ENCODE data around the gene HSPA1B.
A peak's percentile ranks its signal among the peaks of the same experiment; 100 is the strongest.
"Not testable (repeated sequence)": the region's sequence is repeated elsewhere in the genome, so short reads cannot be mapped to it uniquely, and the experiment has no call there.

HSPA1B gene

DNA sequence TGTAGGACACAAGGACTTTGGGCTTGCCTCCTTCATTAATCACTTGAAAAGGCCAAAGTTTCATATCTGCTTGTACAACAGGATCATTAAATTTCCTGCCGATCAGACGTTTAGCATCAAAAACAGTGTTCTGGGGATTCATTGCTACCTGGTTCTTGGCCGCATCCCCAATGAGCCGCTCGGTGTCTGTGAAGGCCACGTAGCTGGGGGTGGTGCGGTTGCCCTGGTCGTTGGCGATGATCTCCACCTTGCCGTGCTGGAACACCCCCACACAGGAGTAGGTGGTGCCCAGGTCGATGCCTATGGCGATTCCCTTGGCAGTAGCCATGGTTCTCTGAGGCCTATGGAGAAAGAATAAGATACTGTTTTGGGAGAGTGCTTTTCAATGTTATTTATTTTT is 15.9 kb upstream of the HSPA1B start:
- no peak for DNase-seq (ENCODE audit: low spot score in 2 of 2)
- no peaks in the 10 kb centered on the region for H3K36me3 ChIP-seq (replicated peaks)
- no peaks in the 10 kb centered on the region for H3K9me3 ChIP-seq
- no peaks in the 10 kb centered on the region for H3K27me3 ChIP-seq (ENCODE audit: low read depth)
- peaks cover 10% of the 10 kb centered on the region for H3K4me1 ChIP-seq
- in situ Hi-C loops (cut with MboI; ENCODE audit: low sequenced_read_pairs): no loop called here
- no peak overlapping the region for H3K4me3 ChIP-seq

DNA sequence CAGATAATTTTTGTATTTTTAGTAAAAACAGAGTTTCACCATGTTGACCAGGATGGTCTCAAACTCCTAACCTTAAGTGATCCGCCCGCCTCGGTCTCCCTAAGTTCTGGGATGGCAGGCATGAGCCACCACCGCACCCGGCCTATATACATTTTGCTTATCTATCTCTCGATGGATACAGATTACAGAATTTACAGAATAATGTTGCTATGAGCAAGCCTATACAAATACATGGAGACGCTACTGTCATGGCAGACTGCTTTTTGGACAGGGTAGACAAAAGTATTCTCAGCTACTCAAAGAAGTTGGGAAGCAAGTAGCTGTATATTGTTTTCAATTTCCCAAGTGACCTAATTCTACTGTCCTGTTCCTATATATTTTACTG is 14.1 kb upstream of the HSPA1B start:
- H3K9me3 ChIP-seq: no peaks in the 10 kb centered on the region
- no peaks in the 10 kb centered on the region for H3K27me3 ChIP-seq (ENCODE audit: low read depth)
- peaks cover 7% of the 10 kb centered on the region for H3K4me1 ChIP-seq
- in situ Hi-C loops (cut with MboI; ENCODE audit: low sequenced_read_pairs): no loop called here
- no peak for DNase-seq (ENCODE audit: low spot score in 2 of 2)
- no peaks in the 10 kb centered on the region for H3K36me3 ChIP-seq (replicated peaks)
- H3K4me3 ChIP-seq: no peak overlapping the region

DNA sequence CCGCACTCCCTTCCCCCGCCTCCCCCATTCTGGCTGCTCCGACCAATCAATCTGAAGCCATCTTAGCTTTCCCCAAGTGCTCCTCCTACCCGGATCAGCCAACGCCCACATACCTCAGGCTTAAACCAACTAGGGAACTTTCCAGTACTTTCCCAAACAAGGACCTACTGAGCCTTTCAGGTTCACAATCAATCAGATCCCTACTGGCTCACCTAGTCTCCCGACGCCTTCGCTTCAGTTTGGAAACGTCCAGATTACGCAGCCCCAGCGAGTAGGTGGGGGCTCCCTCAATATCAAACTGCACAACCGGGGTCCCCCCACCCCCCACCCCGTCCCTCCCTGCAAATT is 12.9 kb upstream of the HSPA1B start:
- no peaks in the 10 kb centered on the region for H3K9me3 ChIP-seq
- peak; percentile 99 for DNase-seq (ENCODE audit: low spot score in 2 of 2)
- in situ Hi-C loops (cut with MboI; ENCODE audit: low sequenced_read_pairs): no loop called here

DNA sequence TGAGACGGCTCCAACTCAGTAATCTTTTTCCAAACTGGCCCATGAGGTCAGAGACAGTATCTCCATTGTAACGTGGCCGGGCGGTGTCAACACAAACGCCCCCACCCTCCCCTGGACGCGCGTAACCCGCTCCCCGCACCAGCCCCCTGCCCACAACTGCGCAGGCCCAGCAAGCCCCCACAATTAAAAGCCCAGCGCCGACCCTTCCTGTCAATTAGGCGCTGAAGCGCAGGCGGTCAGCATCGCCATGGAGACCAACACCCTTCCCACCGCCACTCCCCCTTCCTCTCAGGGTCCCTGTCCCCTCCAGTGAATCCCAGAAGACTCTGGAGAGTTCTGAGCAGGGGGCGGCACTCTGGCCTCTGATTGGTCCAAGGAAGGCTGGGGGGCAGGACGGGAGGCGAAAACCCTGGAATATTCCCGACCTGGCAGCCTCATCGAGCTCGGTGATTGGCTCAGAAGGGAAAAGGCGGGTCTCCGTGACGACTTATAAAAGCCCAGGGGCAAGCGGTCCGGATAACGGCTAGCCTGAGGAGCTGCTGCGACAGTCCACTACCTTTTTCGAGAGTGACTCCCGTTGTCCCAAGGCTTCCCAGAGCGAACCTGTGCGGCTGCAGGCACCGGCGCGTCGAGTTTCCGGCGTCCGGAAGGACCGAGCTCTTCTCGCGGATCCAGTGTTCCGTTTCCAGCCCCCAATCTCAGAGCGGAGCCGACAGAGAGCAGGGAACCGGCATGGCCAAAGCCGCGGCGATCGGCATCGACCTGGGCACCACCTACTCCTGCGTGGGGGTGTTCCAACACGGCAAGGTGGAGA is 12.3 kb upstream of the HSPA1B start, which contains the start of the genes HSPA1A and HSPA1L:
Gene HSPA1A, plus strand, starts transcription at position 519 of the 814 bp plus-strand sequence. Its CDS starts 214 bp downstream, at position 733.
Gene HSPA1L, minus strand, starts transcription at position 259 of the 814 bp plus-strand sequence. CDS start 3,311 bp downstream, outside the sequence.
- in situ Hi-C loops (cut with MboI; ENCODE audit: low sequenced_read_pairs): no loop called here

More for the DNA sequence above, 12.9 kb upstream of the HSPA1B start:
- H3K36me3 ChIP-seq (replicated peaks): no peaks in the 10 kb centered on the region
- peaks cover 12% of the 10 kb centered on the region for H3K4me1 ChIP-seq
- no peaks in the 10 kb centered on the region for H3K27me3 ChIP-seq (ENCODE audit: low read depth)
- H3K4me3 ChIP-seq: peak overlapping the region; percentile 66

DNA sequence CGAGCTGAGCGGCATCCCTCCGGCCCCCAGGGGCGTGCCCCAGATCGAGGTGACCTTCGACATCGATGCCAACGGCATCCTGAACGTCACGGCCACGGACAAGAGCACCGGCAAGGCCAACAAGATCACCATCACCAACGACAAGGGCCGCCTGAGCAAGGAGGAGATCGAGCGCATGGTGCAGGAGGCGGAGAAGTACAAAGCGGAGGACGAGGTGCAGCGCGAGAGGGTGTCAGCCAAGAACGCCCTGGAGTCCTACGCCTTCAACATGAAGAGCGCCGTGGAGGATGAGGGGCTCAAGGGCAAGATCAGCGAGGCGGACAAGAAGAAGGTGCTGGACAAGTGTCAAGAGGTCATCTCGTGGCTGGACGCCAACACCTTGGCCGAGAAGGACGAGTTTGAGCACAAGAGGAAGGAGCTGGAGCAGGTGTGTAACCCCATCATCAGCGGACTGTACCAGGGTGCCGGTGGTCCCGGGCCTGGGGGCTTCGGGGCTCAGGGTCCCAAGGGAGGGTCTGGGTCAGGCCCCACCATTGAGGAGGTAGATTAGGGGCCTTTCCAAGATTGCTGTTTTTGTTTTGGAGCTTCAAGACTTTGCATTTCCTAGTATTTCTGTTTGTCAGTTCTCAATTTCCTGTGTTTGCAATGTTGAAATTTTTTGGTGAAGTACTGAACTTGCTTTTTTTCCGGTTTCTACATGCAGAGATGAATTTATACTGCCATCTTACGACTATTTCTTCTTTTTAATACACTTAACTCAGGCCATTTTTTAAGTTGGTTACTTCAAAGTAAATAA is 10.2 kb upstream of the HSPA1B start:
- H3K9me3 ChIP-seq; H3K27me3 ChIP-seq (ENCODE audit: low read depth); in situ Hi-C loops (cut with MboI; ENCODE audit: low sequenced_read_pairs); H3K36me3 ChIP-seq (replicated peaks): not testable (repeated sequence)
- Histone ChIP-seq H3K4me3 (peak overlapping the region; percentile 40), H3K4me1 (peaks cover 27% of the 10 kb centered on the region)
- peak in 1 of 2 experiments; percentile 7 for DNase-seq (ENCODE audit: low spot score in 2 of 2)

More for the DNA sequence above, 12.3 kb upstream of the HSPA1B start, which contains the start of the genes HSPA1A and HSPA1L:
- peak; percentile 97 to 98 for DNase-seq (ENCODE audit: low spot score in 2 of 2)
- Histone ChIP-seq H3K36me3 (replicated peaks) (no peaks in the 10 kb centered on the region), H3K4me1 (peaks cover 18% of the 10 kb centered on the region), H3K4me3 (peak within 1 kb of the TSS; percentile 66), H3K9me3 (no peaks in the 10 kb centered on the region), H3K27me3 (ENCODE audit: low read depth) (no peaks in the 10 kb centered on the region)

DNA sequence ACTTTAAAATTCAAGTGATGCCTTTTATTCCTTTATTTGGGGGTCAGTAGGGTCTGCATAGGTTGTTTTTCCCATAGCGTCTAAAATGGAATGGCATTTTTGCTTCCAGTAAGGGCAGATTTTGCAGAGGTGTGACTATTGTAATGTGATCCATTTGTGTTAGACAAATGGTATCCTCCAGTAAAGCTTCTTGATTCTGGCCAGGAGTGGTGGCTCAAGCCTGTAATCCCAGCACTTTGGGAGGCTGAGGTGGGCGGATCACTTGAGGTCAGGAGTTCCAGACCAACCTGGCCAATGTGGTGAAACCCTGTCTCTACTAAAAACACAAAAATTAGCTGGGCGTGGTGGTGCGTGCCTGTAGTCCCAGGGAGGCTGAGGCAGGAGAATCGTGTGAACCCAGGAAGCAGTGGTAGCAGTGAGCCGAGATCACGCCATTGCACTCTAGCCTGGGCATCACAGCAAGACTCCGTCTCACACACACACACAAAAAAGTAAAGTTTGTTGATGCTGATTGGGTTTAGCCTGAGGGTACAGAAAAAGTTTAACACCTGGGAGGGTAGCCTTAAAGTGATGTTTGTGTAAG is 9.5 kb upstream of the HSPA1B start:
- in situ Hi-C loops (cut with MboI; ENCODE audit: low sequenced_read_pairs); H3K9me3 ChIP-seq; H3K36me3 ChIP-seq (replicated peaks); H3K27me3 ChIP-seq (ENCODE audit: low read depth): not testable (repeated sequence)
- H3K4me3 ChIP-seq: peak overlapping the region; percentile 40
- H3K4me1 ChIP-seq: peaks cover 34% of the 10 kb centered on the region
- DNase-seq (ENCODE audit: low spot score in 2 of 2): peak in 1 of 2 experiments; percentile 60

DNA sequence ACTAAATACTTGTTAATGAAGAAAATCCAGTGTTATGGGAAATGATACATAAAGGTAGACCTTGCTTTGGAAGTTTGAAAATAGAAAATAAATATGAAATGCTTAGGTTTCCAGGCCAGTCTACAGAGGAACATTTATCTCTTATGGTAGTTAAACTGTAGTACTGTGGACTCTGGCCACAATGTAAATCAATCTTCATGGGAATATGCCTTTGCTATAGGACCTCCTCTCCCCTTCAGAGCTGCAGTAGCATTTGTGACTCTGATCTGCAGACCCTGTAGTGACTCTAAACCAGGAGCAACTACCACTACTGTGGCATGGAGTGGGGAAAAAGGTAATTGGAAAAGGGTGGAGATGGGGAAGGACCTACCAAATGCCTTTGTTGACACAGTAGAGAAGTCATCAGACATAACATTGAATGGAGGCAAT is 7.7 kb upstream of the HSPA1B start:
- Histone ChIP-seq H3K4me1 (peaks cover 37% of the 10 kb centered on the region), H3K27me3 (ENCODE audit: low read depth) (no peaks in the 10 kb centered on the region), H3K4me3 (no peak overlapping the region; the same call in 1 of the 2 replicates), H3K36me3 (replicated peaks) (no peaks in the 10 kb centered on the region), H3K9me3 (no peaks in the 10 kb centered on the region)
- in situ Hi-C loops (cut with MboI; ENCODE audit: low sequenced_read_pairs): no loop called here
- DNase-seq (ENCODE audit: low spot score in 2 of 2): no peak

DNA sequence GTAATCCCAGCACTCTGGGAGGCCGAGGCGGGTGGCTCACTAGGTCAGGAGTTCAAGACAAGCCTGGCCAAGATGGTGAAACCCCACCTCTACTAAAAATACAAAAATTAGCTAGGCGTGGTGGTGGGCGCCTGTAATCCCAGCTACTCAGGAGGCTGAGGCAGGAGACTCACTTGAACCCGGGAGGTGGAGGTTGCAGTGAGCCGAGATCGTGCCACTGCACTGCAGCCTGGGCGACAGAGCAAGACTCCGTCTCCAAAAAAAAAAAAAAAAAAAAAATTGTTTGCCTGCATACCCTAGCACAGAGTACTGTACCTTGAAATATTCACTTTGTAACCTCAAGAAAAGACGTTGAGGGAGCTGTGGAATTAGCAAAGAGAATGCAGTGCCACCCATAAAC is 7.1 kb upstream of the HSPA1B start:
- H3K36me3 ChIP-seq (replicated peaks); DNase-seq (ENCODE audit: low spot score in 2 of 2); H3K9me3 ChIP-seq; H3K4me3 ChIP-seq; H3K27me3 ChIP-seq (ENCODE audit: low read depth); in situ Hi-C loops (cut with MboI; ENCODE audit: low sequenced_read_pairs): not testable (repeated sequence)
- H3K4me1 ChIP-seq: peaks cover 39% of the 10 kb centered on the region

DNA sequence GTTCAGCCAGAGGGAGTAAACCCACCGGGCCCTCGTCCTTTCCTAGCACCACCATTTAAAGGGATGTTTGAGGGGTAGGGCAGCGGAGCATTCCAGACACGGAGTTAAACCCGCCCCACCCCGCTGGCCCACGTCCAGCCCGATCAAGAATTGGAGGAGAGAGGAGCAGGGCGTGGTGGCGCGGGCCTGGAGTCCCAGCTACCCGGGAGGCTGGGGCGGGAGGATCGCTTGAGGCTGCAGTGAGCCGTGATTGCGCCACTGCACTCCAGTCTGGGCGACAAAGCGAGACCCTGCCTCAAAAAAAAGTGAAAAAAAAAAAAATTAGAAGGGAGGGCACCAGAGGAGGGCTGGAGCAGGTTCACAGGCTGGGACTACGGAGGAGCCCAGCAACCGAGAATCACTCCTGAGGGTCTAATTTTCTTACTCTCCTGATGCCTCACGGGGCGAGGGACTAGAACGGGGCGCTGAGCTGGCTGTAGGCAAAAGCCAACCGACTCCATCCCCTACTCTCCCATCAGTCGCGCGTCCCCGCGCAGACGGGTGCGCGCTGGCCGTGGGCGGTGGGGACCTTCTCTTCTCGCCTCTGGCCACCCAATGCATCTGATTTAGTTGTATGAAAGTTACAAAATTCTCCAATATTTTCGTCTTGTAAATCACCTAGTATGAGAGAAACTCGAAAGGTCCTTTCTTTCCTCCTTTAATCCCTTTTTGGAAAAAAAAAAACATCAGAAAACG is 6.1 kb upstream of the HSPA1B start:
- H3K36me3 ChIP-seq (replicated peaks): no peaks in the 10 kb centered on the region
- no peaks in the 10 kb centered on the region for H3K27me3 ChIP-seq (ENCODE audit: low read depth)
- no peaks in the 10 kb centered on the region for H3K9me3 ChIP-seq
- peaks cover 48% of the 10 kb centered on the region for H3K4me1 ChIP-seq
- H3K4me3 ChIP-seq: peak overlapping the region; percentile 39
- peak; percentile 60 to 78 for DNase-seq (ENCODE audit: low spot score in 2 of 2)
- in situ Hi-C loops (cut with MboI; ENCODE audit: low sequenced_read_pairs): no loop called here

DNA sequence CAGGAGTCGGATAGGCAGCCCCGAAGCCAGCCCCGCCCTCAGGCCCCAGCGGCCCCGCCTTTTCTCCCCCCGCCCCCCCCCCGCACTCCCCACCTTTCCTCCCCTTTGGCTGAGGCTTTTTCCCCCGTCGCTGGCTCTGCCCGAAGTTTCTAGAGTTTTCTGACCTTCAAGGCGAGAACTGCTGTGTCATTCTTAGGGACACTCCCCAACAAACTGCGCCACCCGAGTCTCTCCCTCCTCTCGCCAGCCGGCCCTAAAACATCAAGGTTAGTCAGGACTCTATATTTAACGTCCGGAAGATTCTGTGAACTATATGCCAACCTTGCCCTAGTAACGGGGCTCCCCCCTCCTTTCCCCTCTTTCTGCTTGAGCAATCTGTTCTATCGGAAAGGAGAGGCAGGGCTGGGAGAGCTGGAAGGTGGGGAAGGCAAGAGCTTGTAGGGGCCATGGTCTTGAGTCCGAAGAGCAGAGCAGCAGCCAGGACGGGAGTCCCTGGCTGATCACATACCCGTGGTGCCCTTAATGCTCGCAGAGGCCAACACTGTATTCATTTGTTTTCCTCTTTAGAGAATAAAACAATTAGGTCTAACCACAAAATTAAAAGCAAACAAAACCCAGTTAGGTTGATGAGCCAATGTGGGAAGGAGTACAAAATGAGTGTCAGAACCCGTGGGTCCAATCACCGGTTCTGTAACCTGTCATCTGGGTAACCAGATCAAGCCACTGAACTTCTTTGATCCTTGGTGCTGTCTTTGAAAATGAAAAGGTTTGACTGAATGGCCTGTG is 5.3 kb upstream of the HSPA1B start:
- H3K9me3 ChIP-seq: no peaks in the 10 kb centered on the region
- H3K4me3 ChIP-seq: peak overlapping the region; percentile 39
- peaks cover 54% of the 10 kb centered on the region for H3K4me1 ChIP-seq
- no peaks in the 10 kb centered on the region for H3K36me3 ChIP-seq (replicated peaks)
- in situ Hi-C loops (cut with MboI; ENCODE audit: low sequenced_read_pairs): no loop called here
- DNase-seq (ENCODE audit: low spot score in 2 of 2): peak; percentile 27 to 81
- no peaks in the 10 kb centered on the region for H3K27me3 ChIP-seq (ENCODE audit: low read depth)

DNA sequence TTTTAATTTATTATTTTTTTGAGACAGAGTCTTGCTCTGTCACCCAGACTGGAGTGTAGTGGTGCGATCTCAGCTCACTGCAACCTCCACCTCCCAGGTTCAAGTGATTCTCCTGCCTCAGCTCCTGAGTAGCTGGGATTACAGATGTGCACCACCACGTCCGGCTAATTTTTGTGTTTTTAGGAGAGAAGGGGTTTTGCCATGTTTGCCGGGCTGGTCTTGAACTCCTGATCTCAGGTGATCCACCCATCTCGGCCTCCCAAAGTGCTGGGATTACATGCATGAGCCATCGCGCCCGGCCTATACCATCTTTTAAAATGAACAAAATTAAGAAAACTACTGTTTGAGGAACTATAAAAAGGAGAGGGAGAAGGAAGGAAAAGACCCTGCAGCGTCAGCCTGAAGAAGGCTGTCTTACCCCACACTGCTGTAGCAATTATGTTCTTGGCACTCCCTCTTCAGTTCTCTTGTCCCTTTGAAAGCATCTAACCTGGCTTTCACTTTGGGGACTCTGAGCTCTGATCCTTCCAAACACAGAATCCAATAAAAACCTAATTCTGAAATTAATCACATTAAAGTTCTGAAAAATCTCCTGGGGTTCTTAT is 3.8 kb upstream of the HSPA1B start:
- H3K36me3 ChIP-seq (replicated peaks); H3K4me3 ChIP-seq; H3K27me3 ChIP-seq (ENCODE audit: low read depth); in situ Hi-C loops (cut with MboI; ENCODE audit: low sequenced_read_pairs); H3K9me3 ChIP-seq; DNase-seq (ENCODE audit: low spot score in 2 of 2): not testable (repeated sequence)
- peaks cover 54% of the 10 kb centered on the region for H3K4me1 ChIP-seq

DNA sequence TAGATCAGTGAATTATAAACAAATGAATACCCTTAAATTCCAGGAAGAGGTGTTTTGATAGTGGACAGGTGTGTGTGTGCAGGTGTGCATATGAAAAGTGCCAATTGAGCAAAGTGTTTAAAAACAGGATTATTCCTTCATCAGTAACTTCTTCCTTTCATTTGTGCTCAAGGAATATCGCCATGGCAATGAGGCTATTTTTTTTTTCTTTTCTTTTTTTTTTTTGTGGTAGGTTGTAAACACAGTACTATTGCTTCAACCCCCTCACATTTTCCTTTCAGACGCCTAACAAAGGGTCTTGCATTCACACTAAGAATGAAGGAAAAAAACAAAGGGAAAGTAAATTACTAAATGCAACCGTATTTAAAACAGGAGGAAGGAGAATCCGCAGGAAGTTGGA is 2.0 kb upstream of the HSPA1B start:
- peaks cover 3% of the 10 kb centered on the region for H3K36me3 ChIP-seq (replicated peaks)
- H3K4me3 ChIP-seq: no peak overlapping the region
- no peak for DNase-seq (ENCODE audit: low spot score in 2 of 2)
- H3K4me1 ChIP-seq: peaks cover 43% of the 10 kb centered on the region
- H3K27me3 ChIP-seq (ENCODE audit: low read depth): no peaks in the 10 kb centered on the region
- in situ Hi-C loops (cut with MboI; ENCODE audit: low sequenced_read_pairs): no loop called here
- H3K9me3 ChIP-seq: no peaks in the 10 kb centered on the region
